Glomerular endothelial cell (primary cell): ENCODE measurements around the gene SLC12A7. TPM values are rescaled to one million over a fixed set of nuclear protein-coding genes. Genes with fewer than 3 reads are reported as not detected.
"Not testable (repeated sequence)": the region's sequence is repeated elsewhere in the genome, so short reads cannot be mapped to it uniquely, and the experiment has no call there.

ENCODE experiments used
- DNase-seq: peaks from one replicate; pipeline ENCODE4 v3.0.0-alpha.2; 2011; ENCODE audit warnings: low read depth, low spot score; ENCODE audit errors: extremely low read depth
- total RNA-seq: library from RNA; depleted of rRNA; stranded (reverse); fragments of >200 nt; gene quantifications from 2 replicates; pipeline ENCODE4 v1.2.3, GENCODE V29; 2015

SLC12A7 gene
- total RNA-seq, 1 donor from 2014 or later = 49.8 TPM

DNA sequence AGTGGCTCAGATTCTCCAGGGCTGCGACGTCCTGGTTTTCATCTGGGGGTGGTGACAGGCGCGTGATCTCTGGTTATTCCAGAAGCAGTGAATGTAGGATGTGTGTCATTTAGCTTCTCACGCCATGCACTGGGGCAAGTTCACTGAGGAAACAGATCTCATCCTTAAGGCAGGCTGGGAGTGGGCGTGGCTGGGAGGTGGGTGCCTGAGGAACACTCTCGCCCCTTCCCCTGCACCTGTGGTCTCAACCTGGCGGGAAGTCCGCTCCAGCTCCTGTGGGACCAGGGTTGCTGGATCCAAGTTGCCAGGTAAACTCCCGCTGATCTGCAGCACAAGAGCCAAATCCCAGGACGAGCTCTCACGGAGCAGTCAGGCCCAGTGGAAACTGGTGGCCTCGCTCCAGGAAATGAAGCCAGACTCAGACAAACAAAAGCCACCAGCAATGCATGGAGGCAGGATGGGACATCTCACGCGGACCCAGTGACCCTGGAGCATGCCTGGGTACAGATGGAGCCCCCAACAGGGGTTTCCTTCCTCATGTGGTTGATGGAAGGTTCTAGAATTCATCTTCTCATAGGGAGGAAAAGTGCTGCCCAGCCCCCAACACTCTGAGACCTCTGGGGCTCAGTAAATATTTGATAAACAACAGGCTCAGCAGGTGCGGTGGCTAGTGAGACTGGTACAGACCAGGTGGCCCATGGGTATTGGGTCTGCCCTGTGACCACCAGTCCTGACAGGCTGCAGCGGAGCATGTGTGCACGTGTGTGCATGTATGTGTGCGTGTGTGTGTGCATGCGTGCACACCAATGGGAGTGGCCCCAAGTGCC, 16.3 kb upstream of the SLC12A7 start:
- DNase-seq = no peak

DNA sequence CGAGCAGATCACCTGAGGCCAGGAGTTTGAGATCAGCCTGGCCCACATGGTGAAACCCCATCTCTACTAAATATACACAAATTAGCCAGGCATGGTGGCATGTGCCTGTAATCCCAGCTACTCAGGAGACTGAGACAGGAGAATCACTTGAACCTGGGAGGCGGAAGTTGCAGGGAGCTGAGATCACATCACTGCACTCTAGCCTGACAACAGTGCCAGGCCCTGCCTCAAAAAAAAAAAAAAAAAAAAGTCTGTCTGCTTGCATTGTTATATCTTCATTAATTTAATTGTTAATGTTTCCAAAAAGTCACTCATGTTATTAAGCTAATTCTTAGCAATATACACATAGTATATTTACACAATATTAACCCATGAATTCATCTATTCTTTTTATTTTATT, 13.8 kb upstream of the SLC12A7 start:
- DNase-seq = not testable (repeated sequence)

DNA sequence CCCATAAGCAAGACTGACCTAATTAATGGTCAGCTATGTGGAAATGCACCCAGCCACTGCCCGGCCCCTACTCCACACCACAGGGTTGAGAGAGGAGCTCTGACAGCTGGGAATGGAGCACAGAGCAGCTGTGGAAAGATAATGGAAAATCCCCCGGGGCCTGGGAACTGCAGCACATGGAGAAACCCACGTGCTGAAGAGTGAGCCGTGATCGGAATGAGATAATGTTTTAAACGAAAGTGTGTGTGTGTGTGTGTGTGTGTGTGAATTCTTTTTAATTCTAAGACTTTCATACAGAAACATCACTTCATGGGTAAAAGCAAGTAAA, 13.1 kb upstream of the SLC12A7 start:
- DNase-seq = no peak

DNA sequence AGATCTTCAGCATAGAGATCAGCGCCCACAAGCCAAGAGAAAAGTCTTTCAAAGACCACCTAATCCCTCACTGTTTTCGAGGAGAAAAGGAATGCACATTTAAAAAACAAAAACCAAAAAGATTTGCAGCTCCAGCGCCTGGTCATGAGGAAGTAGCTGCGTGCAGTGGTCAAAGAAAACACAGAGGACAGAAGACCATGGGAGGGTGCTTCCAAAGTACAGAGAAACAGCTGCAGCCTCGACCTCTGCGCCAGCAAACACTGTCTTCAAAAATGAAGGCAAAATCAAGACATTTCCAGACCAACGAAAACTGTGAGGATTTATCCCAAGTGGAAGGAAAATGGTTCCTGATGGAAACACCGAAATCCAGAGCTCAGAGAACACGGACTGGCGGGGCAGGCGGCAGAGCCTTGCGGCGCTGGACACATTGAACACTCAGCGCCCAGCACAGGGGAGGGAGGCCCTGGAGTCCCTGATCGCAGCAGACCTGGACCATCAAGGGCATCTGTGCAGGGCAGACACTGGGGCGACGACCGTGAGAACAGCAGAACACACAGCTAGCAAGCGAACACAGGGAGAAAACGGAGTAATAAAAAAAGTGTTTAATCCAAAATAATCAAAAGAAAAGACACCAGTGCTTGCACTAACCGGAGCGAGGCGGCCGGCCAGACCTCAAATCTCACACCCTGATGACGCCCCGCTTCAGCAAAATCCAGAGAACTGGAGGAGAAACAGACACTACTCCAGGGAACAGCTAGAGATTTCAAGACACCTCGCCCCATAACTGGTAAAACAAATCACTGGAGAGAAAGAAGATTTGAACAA, 12.6 kb upstream of the SLC12A7 start:
- no peak for DNase-seq

DNA sequence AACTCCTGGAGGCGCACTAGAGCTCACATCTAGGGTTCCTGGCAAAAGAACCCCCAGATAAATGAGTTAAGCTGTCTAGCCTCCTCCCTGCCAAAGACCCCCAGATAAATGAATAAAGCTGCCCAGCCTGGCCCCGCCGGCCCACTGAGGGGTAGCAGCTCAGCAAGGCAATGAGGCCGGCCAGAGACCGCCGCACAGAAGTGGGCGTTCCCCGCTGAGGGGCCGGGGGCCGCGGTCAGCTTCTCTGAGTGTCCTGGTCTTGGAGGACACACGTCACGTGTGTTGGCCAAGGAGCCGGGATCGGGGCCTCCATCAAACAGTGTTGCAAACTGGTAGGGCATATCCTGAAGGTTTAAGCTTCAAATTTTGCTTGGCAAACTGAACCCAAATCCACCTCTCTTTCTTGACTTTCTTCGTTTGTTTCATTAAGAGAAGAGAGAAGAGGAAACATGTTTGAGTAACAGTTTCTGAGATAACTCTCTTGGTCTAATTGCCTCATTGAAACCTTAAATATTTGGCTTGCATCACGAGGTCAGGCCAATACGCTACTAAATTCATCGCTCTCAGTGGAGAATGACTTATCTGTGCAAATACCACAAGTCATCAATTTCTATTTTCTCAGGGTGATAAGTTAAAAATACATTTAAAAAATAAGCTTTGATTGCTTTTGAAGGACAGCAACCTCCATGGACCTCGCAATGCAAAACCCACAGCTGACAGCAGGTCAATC, 11.7 kb upstream of the SLC12A7 start:
- no peak for DNase-seq

DNA sequence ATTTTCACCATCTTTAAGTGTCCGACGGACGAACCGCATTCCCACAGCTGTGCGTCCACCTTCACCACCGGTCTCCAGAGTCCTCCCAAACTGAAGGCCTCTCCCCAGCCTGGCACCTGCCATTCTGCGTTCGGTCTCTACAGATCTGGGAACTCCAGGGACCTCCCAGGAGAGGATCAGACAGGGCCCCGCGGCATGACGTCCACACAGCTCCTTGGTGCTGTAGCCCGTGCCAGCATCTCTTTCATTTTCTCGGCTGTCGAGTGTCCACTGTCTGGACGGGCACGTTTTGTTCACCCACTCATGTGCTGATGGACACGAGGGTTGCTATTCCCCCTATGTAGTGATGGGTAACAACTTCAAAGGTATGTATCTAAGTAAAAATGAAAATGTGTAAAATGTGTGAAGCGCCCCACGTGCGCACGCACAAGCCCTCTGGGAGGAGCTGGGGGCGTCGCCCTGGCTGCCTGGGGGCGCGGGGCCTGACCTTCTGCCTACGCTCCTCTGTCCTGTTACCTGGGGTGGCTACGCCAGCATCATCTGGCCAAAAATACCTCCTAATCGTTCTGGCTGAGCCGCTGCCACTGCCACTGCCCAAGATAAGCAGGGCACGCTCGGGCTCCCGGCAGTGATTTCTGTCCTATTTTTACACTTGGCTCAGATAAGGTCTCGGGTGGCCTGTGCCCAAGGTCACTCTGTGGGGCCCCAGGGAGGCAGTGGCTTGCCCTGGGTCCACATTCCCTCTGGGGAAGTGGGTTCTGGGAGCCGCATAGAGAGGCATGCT, 10.8 kb upstream of the SLC12A7 start:
- no peak for DNase-seq

DNA sequence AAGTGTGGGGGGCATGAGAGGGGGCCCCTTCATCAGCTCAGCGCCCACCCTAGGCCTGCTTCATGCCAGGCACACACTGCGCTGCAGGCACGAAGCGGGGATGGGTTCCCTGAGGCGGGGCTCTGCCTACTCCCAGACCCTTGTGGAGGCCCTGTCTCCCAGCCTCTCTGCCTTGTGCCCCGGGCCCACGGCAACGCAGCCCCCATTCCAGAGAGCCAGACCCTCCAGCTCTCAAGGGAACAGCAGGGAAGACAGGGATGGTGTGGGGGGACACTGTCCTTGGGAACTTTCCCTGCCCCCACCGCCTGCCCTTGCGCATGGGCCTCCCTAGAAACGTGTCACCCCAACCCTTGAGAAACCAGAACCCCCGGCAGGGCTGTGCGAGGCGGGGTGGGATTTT, 10.0 kb upstream of the SLC12A7 start:
- no peak for DNase-seq

DNA sequence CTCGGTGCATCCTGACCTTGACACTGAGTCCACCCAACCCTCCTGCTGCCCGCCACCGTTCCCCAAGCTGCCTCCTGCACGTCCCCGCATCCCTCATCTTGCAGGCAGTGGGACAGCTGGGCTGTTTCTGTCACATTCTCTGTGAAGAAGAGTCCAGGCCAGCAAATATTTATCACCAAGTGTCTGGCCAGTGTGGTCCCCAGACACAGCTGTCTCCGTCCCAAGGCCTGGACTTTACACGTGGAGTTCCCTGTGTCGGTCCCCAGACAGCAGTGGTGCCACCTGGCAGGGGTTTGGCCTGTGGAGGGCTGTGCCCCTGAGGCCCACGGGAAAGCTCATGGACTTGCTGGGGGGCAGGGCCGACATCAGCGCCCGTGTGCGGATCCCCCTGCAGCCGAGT, 9.2 kb upstream of the SLC12A7 start:
- no peak for DNase-seq

DNA sequence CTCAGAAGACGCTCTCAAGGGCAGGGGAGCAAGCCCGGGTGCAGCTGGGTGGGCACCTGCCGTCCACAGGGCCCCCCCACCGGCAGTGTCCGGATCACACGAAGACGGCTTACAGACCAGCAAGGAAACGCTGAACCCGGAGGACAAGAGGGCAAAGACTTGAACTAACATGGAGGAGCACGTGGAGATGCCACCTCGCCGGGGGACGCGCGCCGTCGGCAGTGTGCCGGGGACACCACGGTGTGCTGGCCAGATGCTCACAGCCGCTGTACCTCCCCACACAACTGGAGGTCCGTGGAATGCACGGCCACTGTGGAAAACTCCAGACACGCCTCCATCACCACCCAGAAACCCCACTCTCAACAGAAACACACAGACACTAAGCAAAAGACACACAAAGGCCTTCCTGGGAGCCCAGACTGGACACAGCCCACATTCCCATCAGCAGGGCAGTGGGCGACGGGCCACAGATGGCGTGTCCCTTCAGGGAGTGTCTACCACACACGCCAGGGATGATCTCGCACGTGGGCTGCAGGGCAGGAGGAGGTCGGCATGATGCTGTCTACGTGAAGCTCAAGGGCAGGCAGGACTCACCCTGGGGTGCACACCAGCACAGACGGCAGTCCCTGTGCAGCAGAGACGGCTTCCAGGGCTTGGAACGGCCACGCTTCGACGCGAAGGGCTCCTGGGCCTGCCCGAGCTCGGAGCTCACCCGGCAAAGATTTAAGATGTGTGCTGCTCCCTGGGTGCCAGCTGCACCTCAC, 8.6 kb upstream of the SLC12A7 start:
- no peak for DNase-seq

DNA sequence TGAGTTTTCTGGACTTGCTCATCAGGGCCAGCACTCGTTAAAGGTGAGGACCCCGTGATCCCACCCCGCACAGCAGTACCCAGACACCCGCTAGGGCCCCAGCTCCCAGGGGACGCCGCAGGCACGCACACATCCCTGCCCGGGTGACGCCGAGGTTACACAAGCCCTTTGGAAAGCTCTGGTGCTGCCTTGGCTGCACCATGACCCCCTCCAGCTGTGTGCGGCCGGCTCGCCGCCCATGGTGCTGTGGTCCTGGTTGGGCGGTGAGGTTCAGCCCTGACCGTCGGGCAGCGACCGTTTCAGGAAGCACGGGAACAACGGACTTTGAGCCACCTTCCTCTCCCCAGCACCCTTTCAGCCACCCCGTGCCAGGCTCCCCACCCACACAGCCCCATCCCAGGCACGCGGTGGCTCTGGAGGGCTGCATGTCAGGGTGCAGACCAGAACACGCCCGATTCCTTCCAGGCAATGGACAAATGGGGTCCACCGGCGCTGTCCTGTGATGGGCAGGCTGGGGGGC, 7.5 kb upstream of the SLC12A7 start:
- DNase-seq = no peak

DNA sequence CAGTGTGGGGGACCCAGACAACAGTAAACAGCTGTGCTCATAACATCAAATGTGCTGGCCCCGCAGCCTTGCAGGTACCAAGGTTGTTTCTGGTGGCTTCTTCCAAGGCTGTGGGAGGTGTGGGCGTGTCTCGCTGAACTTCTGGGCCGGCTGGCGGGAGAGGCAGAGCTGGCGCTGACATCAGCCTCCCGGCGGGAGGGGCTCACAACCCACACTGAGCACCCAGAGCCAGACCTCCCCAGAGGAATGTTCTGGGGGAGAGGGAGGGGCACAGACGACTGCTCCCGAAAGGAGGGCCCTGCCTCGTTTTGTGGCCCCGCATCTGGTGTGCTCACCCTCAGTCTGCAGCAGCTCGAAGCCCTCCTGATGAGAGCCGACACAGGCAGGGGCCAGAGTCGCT, 6.9 kb upstream of the SLC12A7 start:
- DNase-seq = no peak

DNA sequence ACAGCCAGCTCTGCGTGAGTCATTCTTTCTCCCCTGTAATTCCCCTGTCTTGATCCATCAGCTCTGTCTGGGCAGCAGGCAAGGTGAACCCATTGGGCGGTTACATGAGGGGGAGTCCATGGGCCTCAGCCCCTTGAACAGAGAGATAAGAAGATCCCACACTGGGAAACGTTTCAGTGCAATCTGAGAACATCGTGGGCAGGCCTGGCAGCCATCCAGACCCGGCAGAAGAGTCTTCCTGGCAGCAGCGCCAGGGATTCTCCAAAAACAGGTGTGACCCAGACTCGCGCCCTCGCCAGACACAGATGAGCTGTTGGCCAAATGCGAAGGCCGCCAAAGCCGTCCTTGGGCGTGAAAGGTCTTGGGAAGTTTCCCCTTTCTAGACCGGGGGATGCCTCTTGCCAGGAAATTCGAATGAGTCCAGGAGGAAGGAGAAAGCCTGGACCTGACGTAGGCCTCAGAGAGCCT, 6.4 kb upstream of the SLC12A7 start:
- no peak for DNase-seq

DNA sequence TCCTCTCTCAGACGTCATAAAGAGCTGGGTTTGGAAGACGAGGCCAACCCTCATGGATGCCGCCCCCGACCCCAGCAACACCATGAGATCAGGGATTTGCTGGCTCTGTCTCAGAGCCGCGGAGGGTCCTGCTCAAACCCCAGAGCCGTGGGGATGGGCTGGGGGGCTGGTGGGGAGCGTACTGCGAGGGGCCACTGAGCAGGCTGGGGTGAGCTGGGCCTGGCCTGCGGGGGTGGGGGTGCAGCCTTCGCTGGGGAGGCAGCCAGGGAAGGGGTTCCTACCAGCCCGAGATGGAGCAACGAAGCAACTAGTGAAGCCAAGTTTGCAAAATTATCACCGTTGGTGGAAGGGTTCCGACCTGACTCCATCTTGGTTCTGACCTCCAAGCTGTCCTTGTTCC, 5.1 kb upstream of the SLC12A7 start:
- DNase-seq = no peak

DNA sequence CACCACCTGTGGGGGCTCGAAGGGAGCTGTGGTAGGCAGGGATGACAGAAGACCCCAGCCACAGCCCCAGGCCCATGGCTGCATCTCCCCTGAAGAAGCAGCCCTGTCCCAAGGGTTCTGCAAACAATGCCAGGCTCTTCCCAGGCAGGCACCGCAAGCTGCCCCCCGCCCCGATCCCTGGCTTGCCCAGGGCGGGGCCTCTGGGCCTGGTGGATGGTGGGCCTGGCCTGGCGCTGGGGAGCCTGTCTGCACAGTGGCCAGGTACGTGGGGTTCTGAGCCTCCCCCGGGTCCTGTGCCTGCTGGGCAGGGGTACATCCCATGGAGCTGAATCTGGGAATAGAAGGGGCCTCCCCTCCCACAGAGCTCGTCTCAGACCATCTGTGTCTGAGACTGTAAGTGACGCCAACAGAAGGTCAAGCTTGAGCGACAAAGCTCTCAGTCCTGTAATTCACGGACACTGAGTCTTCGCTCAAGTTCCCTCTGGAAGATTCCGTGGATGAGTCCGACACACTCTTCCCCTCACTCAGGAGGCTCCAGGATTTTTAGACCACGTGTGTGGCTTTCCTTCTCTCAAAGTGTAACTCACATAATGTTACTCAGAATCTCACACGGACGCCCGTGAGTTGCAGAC, 4.4 kb upstream of the SLC12A7 start:
- DNase-seq = no peak

DNA sequence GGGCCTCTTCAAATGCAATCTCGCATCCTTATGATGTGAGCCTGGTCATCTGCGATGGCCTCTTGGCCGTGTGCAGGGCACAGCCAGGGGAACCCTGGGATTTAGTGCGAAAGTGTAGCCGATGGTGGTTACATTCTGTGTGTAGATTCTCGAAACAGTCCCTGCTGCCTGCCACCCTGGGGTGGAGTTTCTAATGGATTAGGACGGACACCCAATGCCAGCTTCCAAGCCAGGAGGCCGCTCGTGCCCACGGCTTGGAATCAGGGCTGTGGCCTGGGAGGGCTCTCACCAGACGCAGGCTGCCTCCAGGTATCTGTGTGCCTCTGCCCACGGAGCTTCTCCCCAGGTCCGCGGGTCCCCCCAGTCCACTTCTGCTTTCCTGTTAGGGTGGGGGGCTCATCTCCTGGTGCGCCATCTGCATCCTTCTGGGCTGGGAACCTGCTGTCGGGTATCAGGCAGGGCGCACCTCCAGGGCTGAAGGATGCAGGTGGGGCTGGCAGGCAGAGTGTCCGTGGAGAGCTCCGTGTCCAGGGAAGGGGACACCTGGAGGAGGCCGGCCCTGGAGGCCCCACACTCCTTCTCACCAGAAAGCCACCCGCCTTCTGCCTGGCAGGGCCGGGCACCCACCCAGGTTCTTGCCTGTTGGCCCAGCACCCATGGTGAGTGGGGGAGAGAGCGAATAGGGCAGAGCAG, 3.4 kb upstream of the SLC12A7 start:
- DNase-seq = no peak

DNA sequence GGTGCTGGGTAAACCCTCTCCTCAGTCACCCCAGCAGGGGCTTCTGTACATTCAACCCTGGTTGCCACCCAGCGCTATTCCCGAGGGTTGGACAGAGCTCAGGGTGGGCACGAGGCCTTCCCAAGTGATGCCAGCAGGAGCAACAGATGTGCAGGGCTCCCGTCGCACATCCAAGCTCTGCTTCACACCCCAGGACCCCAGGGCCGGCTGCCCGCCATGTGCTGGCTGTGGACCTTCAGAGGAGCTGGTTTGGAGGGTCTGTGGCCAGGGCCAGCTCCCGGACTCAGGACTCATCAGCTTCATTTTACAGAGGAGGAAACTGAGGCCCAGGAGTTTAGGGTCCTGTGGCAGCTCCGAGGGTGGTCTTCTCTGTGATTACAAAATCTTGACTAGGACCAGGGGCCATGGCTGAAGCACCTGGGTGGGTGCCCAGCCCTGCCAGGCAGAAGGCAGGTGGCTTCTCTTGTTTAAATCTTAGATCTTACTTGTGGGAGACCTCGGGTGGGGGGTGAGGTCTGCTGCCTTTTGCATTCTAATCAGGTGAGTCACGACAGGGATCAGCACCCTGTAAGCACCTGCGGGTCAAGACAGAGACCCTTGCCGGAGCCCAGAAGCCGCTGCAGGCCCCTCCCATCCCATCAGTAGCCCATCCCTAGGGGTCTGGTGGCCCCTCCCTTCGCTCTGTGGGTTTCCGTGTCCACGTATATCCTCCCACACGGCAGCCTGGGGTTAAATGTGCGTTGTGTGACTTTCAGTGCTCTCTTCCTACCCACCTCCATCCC, 2.1 kb upstream of the SLC12A7 start:
- DNase-seq = no peak

DNA sequence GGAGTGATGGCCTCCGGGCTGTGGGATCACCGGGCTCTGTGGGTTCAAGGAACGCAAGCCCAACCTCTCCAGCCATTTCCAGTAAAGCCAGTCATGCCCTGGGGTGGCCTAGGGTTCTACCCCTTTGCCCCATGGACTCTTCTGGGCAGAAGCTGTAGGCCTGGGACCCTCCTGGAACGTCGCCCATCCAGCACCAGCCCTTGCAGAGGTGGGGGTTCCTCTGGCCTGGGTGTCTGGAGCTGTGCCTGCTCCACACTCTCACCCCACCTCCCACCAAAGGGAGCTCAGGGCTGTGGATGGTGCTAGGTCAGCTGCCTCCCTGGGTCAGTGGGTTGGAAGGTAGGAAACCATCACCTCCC, 1.4 kb upstream of the SLC12A7 start:
- no peak for DNase-seq
